HL-60 (cell line): ENCODE data around the gene SIGLEC14.

Experiments used
- CTCF ChIP-seq: IDR thresholded peaks from one replicate; pipeline ENCODE4 v1.5.1; 2011; ENCODE audit warnings: low read length, control low read depth, inconsistent platforms; ENCODE audit not compliant: insufficient read depth
- GABPA ChIP-seq: IDR thresholded peaks from 2 replicates; pipeline ENCODE4 v1.6.1; 2012; ENCODE audit warnings: low read depth

- TF ChIP-seq GABPA (no peak), CTCF (no peak)
These were observed 6.5 kb upstream of the SIGLEC14 start for GRCh38 chr19:51653162-51653561.
